Mesenchymal stem cell (in vitro differentiated cells and primary cell): ENCODE data around the gene TIPRL.
"Not testable (repeated sequence)": the region's sequence is repeated elsewhere in the genome, so short reads cannot be mapped to it uniquely, and the experiment has no call there.

Experiments used
- DNase-seq: peaks from one replicate; pipeline ENCODE4 v3.0.0-alpha.2; 2013
- H2AFZ ChIP-seq: one replicate; pipeline ENCODE4 v1.6.1; 2013; ENCODE audit warnings: low read depth, mild to moderate bottlenecking, control low read depth, inconsistent platforms, low read length, moderate library complexity
- H2AK5ac ChIP-seq: 2 replicates; pipeline ENCODE4 v1.6.1; 2013; ENCODE audit warnings: low read length, moderate library complexity, mild to moderate bottlenecking, inconsistent platforms; ENCODE audit not compliant: severe bottlenecking
- H2BK120ac ChIP-seq: one replicate; pipeline ENCODE4 v1.6.1; 2013; ENCODE audit warnings: low read depth, mild to moderate bottlenecking, inconsistent platforms, low read length, moderate library complexity
- H2BK12ac ChIP-seq, 2 experiments: one replicate each; pipeline ENCODE4 v1.6.1; 2013; ENCODE audit warnings: inconsistent platforms in 2 of 2, low read length in 2 of 2, mild to moderate bottlenecking in 2 of 2, moderate library complexity in 2 of 2, control low read depth in 1 of 2
- H2BK15ac ChIP-seq: one replicate; pipeline ENCODE4 v1.6.1; 2013; ENCODE audit warnings: mild to moderate bottlenecking, low read depth, inconsistent platforms; ENCODE audit not compliant: poor library complexity, severe bottlenecking
- H2BK5ac ChIP-seq: 2 replicates; pipeline ENCODE4 v1.6.1; 2013; ENCODE audit warnings: low read depth, mild to moderate bottlenecking, low read length, control low read depth, inconsistent platforms; ENCODE audit not compliant: poor library complexity, severe bottlenecking
- H3K14ac ChIP-seq, 2 experiments: one replicate each; pipeline ENCODE4 v1.6.1; 2013; ENCODE audit warnings: inconsistent platforms in 2 of 2, low read length in 2 of 2, control low read depth in 1 of 2, mild to moderate bottlenecking in 1 of 2, moderate library complexity in 1 of 2
- H3K18ac ChIP-seq, 2 experiments: one replicate each; pipeline ENCODE4 v1.6.1; 2013; ENCODE audit warnings: inconsistent platforms in 2 of 2, low read length in 2 of 2, control low read depth in 1 of 2, low read depth in 1 of 2, mild to moderate bottlenecking in 1 of 2
- H3K23ac ChIP-seq, 2 experiments: one replicate each; pipeline ENCODE4 v1.6.1; 2013; ENCODE audit warnings: inconsistent platforms in 2 of 2, low read length in 2 of 2, mild to moderate bottlenecking in 2 of 2, moderate library complexity in 2 of 2, control low read depth in 1 of 2
- H3K27ac ChIP-seq: 2 replicates; pipeline ENCODE4 v1.5.1; 2013; ENCODE audit warnings: mild to moderate bottlenecking, moderate library complexity, low read length, control low read depth, inconsistent platforms; ENCODE audit not compliant: poor library complexity, severe bottlenecking
- H3K27me3 ChIP-seq, 2 experiments: 2 replicates each; pipeline versions ENCODE4 v1.6.1 to v1.7.0; 2013; ENCODE audit warnings: low read length in 2 of 2, mild to moderate bottlenecking in 2 of 2, moderate library complexity in 2 of 2, control low read depth in 1 of 2, inconsistent platforms in 1 of 2; ENCODE audit not compliant: control insufficient read depth in 1 of 2, insufficient read depth in 1 of 2
- H3K36me3 ChIP-seq, 2 experiments: 2 replicates each; pipeline versions ENCODE4 v1.6.1 to v1.7.0; 2013; ENCODE audit warnings: low read length in 2 of 2, control low read depth in 1 of 2, inconsistent platforms in 1 of 2, low read depth in 1 of 2, mild to moderate bottlenecking in 1 of 2; ENCODE audit not compliant: insufficient read depth in 2 of 2, control insufficient read depth in 1 of 2
- H3K4ac ChIP-seq, 2 experiments: one replicate each; pipeline ENCODE4 v1.6.1; 2013; ENCODE audit warnings: inconsistent platforms in 2 of 2, low read length in 2 of 2, mild to moderate bottlenecking in 2 of 2, moderate library complexity in 2 of 2, control low read depth in 1 of 2, low read depth in 1 of 2
- H3K4me1 ChIP-seq: 2 replicates; pipeline ENCODE4 v1.6.1; 2013; ENCODE audit warnings: low read depth, low read length, control low read depth; ENCODE audit not compliant: control insufficient read depth, insufficient read depth
- H3K4me2 ChIP-seq: 2 replicates; pipeline ENCODE4 v1.6.1; 2013; ENCODE audit warnings: low read length, mild to moderate bottlenecking, inconsistent platforms; ENCODE audit not compliant: poor library complexity, severe bottlenecking
- H3K4me3 ChIP-seq, 2 experiments: 2 replicates each; pipeline versions ENCODE4 v1.5.1 to v1.7.0; 2013; ENCODE audit warnings: low read length in 2 of 2, mild to moderate bottlenecking in 2 of 2, control low read depth in 1 of 2, low read depth in 1 of 2; ENCODE audit not compliant: insufficient read depth in 1 of 2
- H3K79me1 ChIP-seq: replicated peaks from 2 replicates; pipeline ENCODE4 v1.6.1; 2013; ENCODE audit warnings: mild to moderate bottlenecking, control low read depth, low read length, inconsistent platforms; ENCODE audit not compliant: poor library complexity, severe bottlenecking
- H3K9ac ChIP-seq: 2 replicates; pipeline ENCODE4 v1.7.0; 2013; ENCODE audit warnings: mild to moderate bottlenecking, low read length, moderate library complexity
- H3K9me3 ChIP-seq: 2 replicates; pipeline ENCODE4 v1.7.0; 2013; ENCODE audit warnings: mild to moderate bottlenecking, low read length; ENCODE audit not compliant: control insufficient read depth
- H4K8ac ChIP-seq: one replicate; pipeline ENCODE4 v1.6.1; 2013; ENCODE audit warnings: inconsistent platforms, mild to moderate bottlenecking, low read length, moderate library complexity
- H4K91ac ChIP-seq: one replicate; pipeline ENCODE4 v1.6.1; 2013; ENCODE audit warnings: mild to moderate bottlenecking, low read length, inconsistent platforms
- WGBS: methylation state at CpG from one replicate; pipeline ENCODE4 v1.1.7; 2013; ENCODE audit warnings: mixed read lengths; 5-methylcytosine and 5-hydroxymethylcytosine counted together

TIPRL gene

GRCh38 chr1:168181063-168181720, 2.4 kb downstream of the TIPRL start:
- not testable (repeated sequence) for H4K91ac ChIP-seq, H3K18ac ChIP-seq, H3K23ac ChIP-seq, H2BK12ac ChIP-seq, H2AFZ ChIP-seq, H3K9me3 ChIP-seq, H2AK5ac ChIP-seq, H3K4ac ChIP-seq, H3K79me1 ChIP-seq, H3K4me3 ChIP-seq, H3K9ac ChIP-seq, H4K8ac ChIP-seq, H3K4me1 ChIP-seq, H3K14ac ChIP-seq, H3K4me2 ChIP-seq, H3K27ac ChIP-seq, H3K27me3 ChIP-seq, H2BK120ac ChIP-seq, H2BK5ac ChIP-seq, H2BK15ac ChIP-seq, DNase-seq
- peaks cover 0 to 16% of the 10 kb centered on the region in 2 experiments for H3K36me3 ChIP-seq
- WGBS = 96% methylated on average over 8 of the region's 15 CpGs

- no peak overlapping the region for H4K8ac ChIP-seq
- H3K4me3 ChIP-seq = no peak overlapping the region
- no peak overlapping the region for H2AK5ac ChIP-seq
- H3K9ac ChIP-seq = no peak overlapping the region
- no peak overlapping the region for H3K18ac ChIP-seq
- no peak overlapping the region for H2BK12ac ChIP-seq
- no peak overlapping the region for H4K91ac ChIP-seq
- no peak overlapping the region for H2BK120ac ChIP-seq
- H2BK5ac ChIP-seq = no peak overlapping the region
- no peak for DNase-seq
- H3K27me3 ChIP-seq = no peaks in the 10 kb centered on the region
- peaks cover 24% of the 10 kb centered on the region for H3K79me1 ChIP-seq
- H3K4ac ChIP-seq = no peak overlapping the region
- H3K23ac ChIP-seq = no peak overlapping the region
- no peak overlapping the region for H3K14ac ChIP-seq
- no peak overlapping the region for H2BK15ac ChIP-seq
- H2AFZ ChIP-seq = no peak overlapping the region
- no peak overlapping the region for H3K4me2 ChIP-seq
- H3K9me3 ChIP-seq = no peaks in the 10 kb centered on the region
- H3K4me1 ChIP-seq = peaks cover 2% of the 10 kb centered on the region
- peaks cover 12 to 71% of the 10 kb centered on the region in 2 experiments for H3K36me3 ChIP-seq
- no peak overlapping the region for H3K27ac ChIP-seq
Measured at GRCh38 chr1:168187177-168187576, 8.4 kb downstream of the TIPRL start.

- H3K36me3 ChIP-seq = peaks cover 12 to 79% of the 10 kb centered on the region in 2 experiments
- H4K91ac ChIP-seq = no peak overlapping the region
- H2BK5ac ChIP-seq = no peak overlapping the region
- H3K23ac ChIP-seq = no peak overlapping the region
- no peak for DNase-seq
- no peak overlapping the region for H3K4me2 ChIP-seq
- H2AFZ ChIP-seq = no peak overlapping the region
- H4K8ac ChIP-seq = no peak overlapping the region
- H3K9ac ChIP-seq = no peak overlapping the region
- H3K9me3 ChIP-seq = no peaks in the 10 kb centered on the region
- no peak overlapping the region for H3K18ac ChIP-seq
- H3K27me3 ChIP-seq = no peaks in the 10 kb centered on the region
- H3K4me3 ChIP-seq = no peak overlapping the region
- no peak overlapping the region for H2BK120ac ChIP-seq
- H3K4me1 ChIP-seq = peaks cover 2% of the 10 kb centered on the region
- no peak overlapping the region for H2BK15ac ChIP-seq
- no CpG with 5 or more reads among the region's 2 CpGs for WGBS
- H3K4ac ChIP-seq = no peak overlapping the region
- no peak overlapping the region for H2BK12ac ChIP-seq
- H2AK5ac ChIP-seq = no peak overlapping the region
- H3K27ac ChIP-seq = no peak overlapping the region
- H3K14ac ChIP-seq = no peak overlapping the region
- H3K79me1 ChIP-seq = peaks cover 24% of the 10 kb centered on the region
Measured at GRCh38 chr1:168190403-168190802, 11.6 kb downstream of the TIPRL start.

GRCh38 chr1:168195199-168196135, 16.7 kb downstream of the TIPRL start:
- H2AK5ac ChIP-seq = no peak overlapping the region
- H3K4me3 ChIP-seq = no peak overlapping the region
- no peak overlapping the region for H2AFZ ChIP-seq
- H4K91ac ChIP-seq = no peak overlapping the region
- no peaks in the 10 kb centered on the region for H3K9me3 ChIP-seq
- peaks cover 3% of the 10 kb centered on the region for H3K4me1 ChIP-seq
- H3K18ac ChIP-seq = no peak overlapping the region
- WGBS = 100% methylated on average over 2 of the region's 4 CpGs
- peak overlapping the region; percentile 21 for H3K27ac ChIP-seq
- H3K79me1 ChIP-seq = peaks cover 8% of the 10 kb centered on the region
- no peaks in the 10 kb centered on the region for H3K27me3 ChIP-seq
- H3K23ac ChIP-seq = no peak overlapping the region
- H2BK120ac ChIP-seq = no peak overlapping the region
- H4K8ac ChIP-seq = no peak overlapping the region
- H3K14ac ChIP-seq = no peak overlapping the region
- no peak for DNase-seq
- H2BK5ac ChIP-seq = no peak overlapping the region
- no peak overlapping the region for H2BK15ac ChIP-seq
- H2BK12ac ChIP-seq = no peak overlapping the region
- H3K4ac ChIP-seq = no peak overlapping the region
- H3K9ac ChIP-seq = no peak overlapping the region
- no peak overlapping the region for H3K4me2 ChIP-seq
- H3K36me3 ChIP-seq = peaks cover 6 to 81% of the 10 kb centered on the region in 2 experiments
